Raji (cell line): ENCODE results near the gene COX20.

Source experiments
- POLR2A ChIP-seq: IDR thresholded peaks from 2 replicates; pipeline ENCODE4 v1.6.1; 2011; ENCODE audit warnings: low read depth, low read length, control low read depth; ENCODE audit not compliant: insufficient read depth

The COX20 gene

GRCh38 chr1:244810221-244810620 lies 25.2 kb upstream of the COX20 start:
- no peak for TF ChIP-seq POLR2A

GRCh38 chr1:244813327-244813726 lies 22.1 kb upstream of the COX20 start:
- TF ChIP-seq POLR2A, result no peak

- TF ChIP-seq POLR2A, result no peak
Observed at GRCh38 chr1:244815600-244816099, 19.8 kb upstream of the COX20 start.

GRCh38 chr1:244817415-244817894 lies 18.0 kb upstream of the COX20 start:
- no peak for TF ChIP-seq POLR2A

GRCh38 chr1:244820131-244820530 lies 15.3 kb upstream of the COX20 start:
- TF ChIP-seq POLR2A, result no peak

GRCh38 chr1:244821134-244821533 lies 14.3 kb upstream of the COX20 start:
- TF ChIP-seq POLR2A, result no peak

- no peak for TF ChIP-seq POLR2A
Observed at GRCh38 chr1:244822878-244823277, 12.6 kb upstream of the COX20 start.

- no peak for TF ChIP-seq POLR2A
Observed at GRCh38 chr1:244826712-244827111, 8.7 kb upstream of the COX20 start.

GRCh38 chr1:244830639-244831038 lies 4.8 kb upstream of the COX20 start:
- TF ChIP-seq POLR2A, result no peak

- TF ChIP-seq POLR2A, result peak; percentile 35; the same call in 1 of the 2 replicates
Observed at GRCh38 chr1:244833734-244834542, 1.5 kb upstream of the COX20 start.

- TF ChIP-seq POLR2A, result peak; percentile 60
Observed at GRCh38 chr1:244834543-244835275, 749 bp upstream of the COX20 start.

GRCh38 chr1:244836135-244836521 lies 670 bp downstream of the COX20 start:
- no peak for TF ChIP-seq POLR2A

GRCh38 chr1:244836584-244836983 lies 1.1 kb downstream of the COX20 start:
- no peak for TF ChIP-seq POLR2A

- TF ChIP-seq POLR2A, result no peak
Observed at GRCh38 chr1:244837597-244838258, 2.3 kb downstream of the COX20 start.

GRCh38 chr1:244839656-244840055 lies 4.2 kb downstream of the COX20 start:
- no peak for TF ChIP-seq POLR2A
